ENCODE data around the gene UBE2D3.
"Not testable (repeated sequence)": the region's sequence is repeated elsewhere in the genome, so short reads cannot be mapped to it uniquely, and the experiment has no call there.

UBE2D3 gene

GRCh38 chr4:102826890-102827673 lies at the start of gene UBE2D3:
UBE2D3 (minus strand) TSS chr4:102827551; CDS start chr4:102826508, 1,043 bp downstream.
- DNase-seq (ENCODE audit: low read depth) = peak; percentile 83

- no peak for DNase-seq (ENCODE audit: low read depth)
These were observed 44.4 kb upstream of the UBE2D3 start for GRCh38 chr4:102871772-102872171.

GRCh38 chr4:102869569-102870197 lies 42.3 kb upstream of the UBE2D3 start:
- DNase-seq (ENCODE audit: low read depth) = no peak

GRCh38 chr4:102868781-102869568 lies 41.6 kb upstream of the UBE2D3 start, which contains the start of gene CISD2:
CISD2 (plus strand) TSS chr4:102868992; CDS start chr4:102869085, 93 bp downstream.
- DNase-seq (ENCODE audit: low read depth) = peak; percentile 85

GRCh38 chr4:102868153-102868780 lies 40.9 kb upstream of the UBE2D3 start:
- peak; percentile 6 for DNase-seq (ENCODE audit: low read depth)

- no peak for DNase-seq (ENCODE audit: low read depth)
These were observed 40.2 kb upstream of the UBE2D3 start for GRCh38 chr4:102867278-102868152.

GRCh38 chr4:102865327-102865726 lies 38.0 kb upstream of the UBE2D3 start:
- DNase-seq (ENCODE audit: low read depth) = not testable (repeated sequence)

GRCh38 chr4:102862747-102863146 lies 35.4 kb upstream of the UBE2D3 start:
- DNase-seq (ENCODE audit: low read depth) = no peak

GRCh38 chr4:102862016-102862415 lies 34.7 kb upstream of the UBE2D3 start:
- DNase-seq (ENCODE audit: low read depth) = no peak

- DNase-seq (ENCODE audit: low read depth) = no peak
These were observed 33.4 kb upstream of the UBE2D3 start for GRCh38 chr4:102860611-102861324.

GRCh38 chr4:102858828-102859464 lies 31.6 kb upstream of the UBE2D3 start:
- no peak for DNase-seq (ENCODE audit: low read depth)

GRCh38 chr4:102850370-102850769 lies 23.0 kb upstream of the UBE2D3 start:
- no peak for DNase-seq (ENCODE audit: low read depth)

GRCh38 chr4:102849579-102850104 lies 22.3 kb upstream of the UBE2D3 start:
- DNase-seq (ENCODE audit: low read depth) = no peak

GRCh38 chr4:102847687-102848086 lies 20.3 kb upstream of the UBE2D3 start:
- no peak for DNase-seq (ENCODE audit: low read depth)

GRCh38 chr4:102843938-102844337 lies 16.6 kb upstream of the UBE2D3 start:
- no peak for DNase-seq (ENCODE audit: low read depth)

- DNase-seq (ENCODE audit: low read depth) = no peak
These were observed 15.9 kb upstream of the UBE2D3 start for GRCh38 chr4:102843273-102843672.

GRCh38 chr4:102842367-102842766 lies 15.0 kb upstream of the UBE2D3 start:
- no peak for DNase-seq (ENCODE audit: low read depth)

GRCh38 chr4:102836596-102836995 lies 9.2 kb upstream of the UBE2D3 start:
- no peak for DNase-seq (ENCODE audit: low read depth)

- no peak for DNase-seq (ENCODE audit: low read depth)
These were observed 5.3 kb upstream of the UBE2D3 start for GRCh38 chr4:102832667-102833066.

GRCh38 chr4:102832105-102832504 lies 4.8 kb upstream of the UBE2D3 start:
- no peak for DNase-seq (ENCODE audit: low read depth)

Measured in stromal cell of bone marrow (primary cell).